Stimulated activated CD8-positive, alpha-beta memory T cell treated with anti-CD3 and anti-CD28 coated beads, Interleukin-4, amount 100 ng/mL, for 1 hour (primary cell): Measurements from ENCODE around the gene MAML3.

Experiments
- DNase-seq, 2 donors: peaks; one replicate each; pipeline ENCODE4 v3.0.0-alpha.2; 2020; ENCODE audit warnings: low read depth in 2 of 2, low spot score in 1 of 2

Gene MAML3

DNA sequence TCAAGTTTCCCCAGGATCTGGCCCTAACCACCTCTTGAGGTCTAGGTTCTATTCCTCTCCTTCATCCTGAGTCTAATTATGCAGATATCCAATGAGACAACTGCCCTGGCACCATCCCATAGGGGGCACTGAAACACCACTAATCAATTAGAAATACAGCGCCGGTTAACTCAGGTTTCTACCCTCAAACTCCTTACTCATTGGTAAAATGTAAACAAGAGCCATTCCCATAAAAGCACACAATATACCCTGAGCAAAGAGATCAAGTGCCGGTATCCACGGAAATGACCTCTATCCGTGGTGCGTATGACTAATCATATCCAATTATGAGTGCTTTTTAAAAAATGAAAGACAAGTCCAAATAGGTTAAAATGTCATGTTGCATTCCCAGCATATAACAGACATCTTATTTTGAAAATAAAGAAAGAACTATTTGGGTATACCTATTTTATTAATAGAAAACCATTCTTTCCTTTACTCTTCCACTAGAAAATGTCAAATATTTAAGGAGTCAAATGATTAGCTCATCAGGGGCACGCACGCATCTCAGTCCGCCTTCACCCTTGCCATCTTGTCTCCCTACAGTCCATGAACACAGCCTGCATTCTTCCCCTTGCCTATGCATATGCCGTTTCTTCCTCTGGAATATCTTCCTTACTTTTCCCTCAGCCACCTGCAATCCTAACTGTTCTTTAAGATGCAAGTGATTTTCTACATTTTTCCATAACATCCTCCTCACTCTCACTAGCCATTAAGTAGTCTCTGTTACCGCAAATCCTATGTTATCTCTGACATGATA, 141.1 kb downstream of the MAML3 start:
- DNase-seq: peak; percentile 23 to 30

DNA sequence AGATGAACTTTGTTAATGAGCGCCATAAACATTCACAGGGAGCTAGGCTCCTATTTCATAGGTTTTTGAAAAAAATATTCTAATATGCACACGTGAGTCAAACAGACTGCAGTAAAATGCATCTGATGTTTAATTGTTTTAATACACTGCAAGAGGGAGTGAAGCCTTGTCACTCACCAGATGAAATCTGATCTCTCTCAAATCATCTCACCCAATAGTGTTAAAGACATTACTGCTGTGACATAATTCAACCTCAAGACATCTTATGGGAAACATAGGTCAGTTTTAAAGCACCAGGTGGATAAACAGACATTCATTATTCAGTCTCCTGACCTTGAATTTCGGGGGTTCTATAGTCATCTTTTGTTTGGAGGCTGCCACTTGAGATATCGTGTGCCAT, 148.3 kb downstream of the MAML3 start:
- DNase-seq: no peak

DNA sequence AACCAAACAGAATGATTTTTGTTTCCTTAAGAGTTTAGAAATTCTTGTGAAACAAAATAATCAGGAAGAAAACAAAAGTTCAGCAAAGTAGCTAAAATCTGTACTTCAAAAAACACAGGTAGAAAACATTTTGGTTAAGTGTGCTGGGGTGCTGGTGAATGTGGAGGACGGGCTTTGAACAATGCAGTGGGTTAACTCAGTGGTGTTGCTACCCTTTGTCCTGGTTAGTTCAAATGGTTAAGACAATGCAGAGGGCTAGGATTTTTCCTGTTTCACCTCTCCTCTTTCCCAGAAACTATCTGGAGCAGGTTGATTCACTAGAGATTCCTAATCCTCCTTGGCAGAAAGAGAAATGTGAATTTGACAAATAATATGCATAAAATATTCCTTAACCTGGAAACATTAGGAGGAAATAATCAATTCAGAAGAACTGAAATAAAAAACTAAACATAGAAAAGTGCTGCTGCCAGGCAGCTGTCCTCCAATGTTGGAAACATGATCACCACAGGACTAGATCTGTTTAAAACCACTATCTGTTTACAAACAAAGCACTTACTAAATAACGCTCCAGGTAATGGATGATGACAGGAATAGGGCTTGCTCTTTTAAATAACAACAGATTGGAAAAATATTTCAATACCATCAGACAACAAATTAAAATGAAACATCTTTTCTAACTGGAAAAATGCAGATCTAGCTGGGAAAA, 148.9 kb downstream of the MAML3 start:
- no peak for DNase-seq

GRCh38 chr4:140004549-140004895, 149.5 kb downstream of the MAML3 start:
- no peak for DNase-seq

DNA sequence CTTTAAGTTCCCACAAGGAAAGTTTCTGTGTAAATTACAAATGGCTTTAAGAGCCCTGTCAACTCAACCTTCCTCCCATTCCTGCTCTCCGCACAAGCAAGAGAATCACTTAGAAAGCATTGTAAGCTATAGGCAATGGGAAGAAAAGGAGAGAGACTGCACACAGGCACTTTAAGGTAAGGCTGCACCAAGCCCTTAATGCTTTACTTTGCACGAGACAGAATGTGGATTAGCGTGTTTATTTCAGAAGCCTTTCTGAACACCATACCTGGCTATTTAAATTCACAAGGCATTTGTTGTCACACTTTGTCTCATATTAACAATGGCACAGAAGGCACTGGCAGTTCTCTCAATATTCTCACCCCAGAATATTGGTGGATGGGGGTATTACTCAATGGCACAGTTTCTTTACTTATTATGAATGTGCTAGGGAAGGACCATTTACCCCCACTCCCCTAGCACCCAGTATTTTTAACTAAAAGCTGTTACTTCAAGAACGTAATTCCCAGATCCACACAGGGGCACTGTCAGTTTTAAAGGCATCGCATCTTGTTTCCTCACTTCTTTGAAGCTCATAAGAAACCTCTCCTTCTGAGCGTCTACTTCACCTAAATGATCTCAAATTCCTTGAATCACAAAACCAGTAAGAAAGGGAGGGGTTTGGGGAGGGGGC, 150.0 kb downstream of the MAML3 start:
- no peak for DNase-seq

DNA sequence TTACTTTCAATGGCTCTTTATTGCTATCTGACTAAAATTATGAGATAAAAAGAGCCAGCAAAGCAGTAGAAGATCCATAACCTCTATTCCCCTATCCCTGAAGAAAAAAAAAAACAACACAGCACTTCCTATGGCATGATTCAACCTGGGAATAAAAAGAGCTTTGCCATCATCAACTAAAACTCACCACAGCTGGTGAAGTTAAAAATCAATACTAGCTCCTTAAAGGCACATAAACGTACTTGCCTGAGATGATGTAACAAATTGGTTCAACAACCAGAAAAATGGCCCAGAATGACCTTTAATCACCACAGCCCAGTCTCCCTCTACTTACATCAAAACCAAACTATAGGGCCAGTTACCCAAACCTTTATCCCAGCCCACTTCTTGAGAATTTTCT, 153.8 kb downstream of the MAML3 start:
- DNase-seq: no peak

DNA sequence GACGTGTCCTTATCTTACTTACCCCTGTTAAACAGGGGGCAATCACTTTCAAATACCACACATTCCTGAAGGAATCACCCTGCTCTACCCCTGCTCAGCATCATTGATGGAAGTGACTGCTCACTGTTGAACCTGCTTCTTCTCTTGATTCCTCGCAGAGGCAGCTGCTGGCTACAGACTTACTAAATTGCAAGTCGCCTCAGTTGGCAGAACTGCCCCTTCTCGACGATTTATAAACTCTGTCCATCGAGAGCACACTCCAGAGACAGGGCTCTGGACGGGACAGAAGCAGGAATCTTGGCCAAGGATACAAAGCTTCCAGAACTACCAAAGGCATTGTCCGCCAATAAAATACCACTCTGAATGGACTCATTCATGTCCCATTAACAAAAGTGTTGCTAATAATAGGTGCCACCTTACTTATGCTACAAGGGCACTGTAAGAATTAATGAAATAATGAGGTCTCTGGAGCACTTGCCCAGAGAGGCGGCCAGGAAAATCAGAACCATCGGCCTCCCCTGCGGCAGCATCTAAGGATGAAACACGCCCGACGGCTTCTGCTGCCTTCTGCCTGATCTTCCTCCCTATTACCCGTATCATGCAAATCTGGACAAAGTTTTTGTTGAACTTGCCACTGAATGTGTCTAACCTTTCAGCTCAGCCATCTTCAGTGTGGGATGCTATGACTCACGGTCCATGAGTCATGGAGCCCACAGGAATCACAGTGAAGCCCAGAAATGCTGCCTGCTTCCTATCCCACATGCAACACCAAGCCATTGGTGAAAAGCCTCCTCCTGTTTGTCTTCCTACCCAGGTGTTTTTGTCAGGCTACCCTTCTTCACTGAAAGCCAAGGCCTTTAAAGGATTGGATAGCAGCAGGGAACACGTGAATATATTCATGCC, 164.9 kb downstream of the MAML3 start:
- DNase-seq: no peak

GRCh38 chr4:139987502-139987850, 166.5 kb downstream of the MAML3 start:
- no peak for DNase-seq

GRCh38 chr4:139986689-139987501, 167.1 kb downstream of the MAML3 start:
- DNase-seq: no peak

DNA sequence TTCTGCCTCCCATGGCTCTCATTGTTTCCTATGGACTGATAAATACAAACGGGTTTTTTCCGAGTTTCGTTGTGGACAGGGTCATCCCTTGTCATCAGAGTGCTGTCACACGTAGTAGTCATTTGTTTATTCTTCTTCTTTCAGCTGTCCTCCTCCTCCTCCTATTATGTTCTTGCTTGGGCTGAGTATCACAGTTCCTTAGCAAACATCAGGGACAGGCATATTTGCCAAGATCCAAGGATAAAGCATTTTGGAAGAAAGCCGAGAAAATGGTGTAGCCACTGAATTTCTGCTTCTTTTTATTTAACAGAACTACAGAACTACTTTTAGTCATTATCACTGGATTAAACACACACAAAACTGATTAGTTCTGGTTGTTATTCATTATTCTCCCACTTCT, 167.9 kb downstream of the MAML3 start:
- no peak for DNase-seq

- no peak for DNase-seq
Observed at GRCh38 chr4:139985401-139985800, 168.6 kb downstream of the MAML3 start.

DNA sequence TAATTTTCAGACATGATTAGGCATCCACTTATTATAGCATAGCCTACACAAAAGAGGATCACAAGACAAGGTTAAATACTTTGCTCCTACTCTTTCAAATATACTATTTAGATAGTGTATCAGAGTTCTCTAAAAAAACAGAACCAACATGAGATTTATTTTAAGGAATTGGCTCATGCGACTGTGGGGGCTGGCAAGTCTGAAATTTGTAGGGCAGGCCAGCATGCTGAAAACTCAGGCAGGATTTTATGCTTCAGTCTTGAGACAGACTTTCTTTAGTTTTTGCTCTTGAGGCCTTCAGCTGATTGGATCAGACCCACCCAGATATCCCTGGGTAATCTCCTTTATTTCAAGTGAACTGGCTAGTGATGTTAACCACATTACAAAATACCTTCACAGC, 169.5 kb downstream of the MAML3 start:
- DNase-seq: no peak

GRCh38 chr4:139978692-139979091, 175.3 kb downstream of the MAML3 start:
- DNase-seq: no peak

DNA sequence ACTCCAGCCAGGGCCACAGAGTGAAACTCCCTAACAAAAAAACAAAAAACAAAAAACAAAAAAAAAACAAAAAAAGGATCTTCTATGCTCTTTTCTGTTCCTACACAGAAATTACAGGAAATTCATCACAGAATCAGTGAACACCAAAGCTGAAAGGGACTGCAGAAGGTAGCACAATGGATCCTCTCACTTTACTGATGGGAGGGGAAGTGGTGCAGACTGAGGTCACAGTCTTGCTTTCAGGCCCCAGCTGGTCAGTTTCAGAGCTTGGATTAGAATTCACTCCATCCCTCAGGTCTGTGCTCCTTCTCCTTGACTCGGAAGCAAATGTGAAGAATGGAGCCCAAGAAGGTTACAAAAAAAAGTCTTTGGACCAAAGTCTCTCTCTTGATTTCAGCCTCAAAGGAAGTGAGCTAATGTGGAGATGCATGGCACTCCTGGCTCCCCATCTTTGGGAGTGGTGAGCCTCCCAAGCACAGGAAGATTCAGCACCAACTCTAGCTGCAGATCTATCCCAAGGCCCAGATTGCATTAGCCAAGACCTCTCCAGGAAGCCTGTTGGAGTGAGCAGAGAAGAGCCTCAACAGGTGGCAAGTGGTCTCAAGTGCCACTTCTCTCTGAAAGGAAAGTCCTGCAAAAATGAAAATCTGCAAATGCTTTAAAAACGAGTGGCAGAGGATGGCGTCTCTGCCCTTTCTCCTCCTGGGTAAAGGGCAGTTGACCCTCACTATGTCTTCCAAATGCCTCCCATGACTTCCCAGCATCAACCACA, 176.0 kb downstream of the MAML3 start:
- no peak for DNase-seq

- DNase-seq: no peak
Observed at GRCh38 chr4:139975830-139976272, 178.1 kb downstream of the MAML3 start.

GRCh38 chr4:139973616-139974015, 180.4 kb downstream of the MAML3 start:
- no peak for DNase-seq

DNA sequence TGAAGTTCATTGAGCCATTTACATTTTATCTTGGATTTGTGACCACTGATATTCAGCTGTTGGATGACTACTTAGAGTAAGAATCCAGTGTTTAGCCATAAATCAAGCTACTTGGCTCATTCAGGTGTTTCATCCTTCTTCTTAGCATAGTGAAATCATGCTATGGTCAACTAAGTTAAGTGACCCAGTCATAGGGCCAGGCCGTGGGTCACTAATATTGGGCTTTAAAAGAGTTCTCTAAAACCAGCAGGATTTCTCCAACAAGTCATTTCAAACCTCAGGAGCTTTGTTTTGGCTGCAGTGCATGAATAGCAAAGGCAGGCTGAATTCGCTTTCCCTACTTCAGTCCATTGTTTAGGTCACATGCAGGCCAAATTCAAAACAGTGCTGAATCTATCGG, 181.0 kb downstream of the MAML3 start:
- no peak for DNase-seq

GRCh38 chr4:139972305-139972704, 181.7 kb downstream of the MAML3 start:
- no peak for DNase-seq

DNA sequence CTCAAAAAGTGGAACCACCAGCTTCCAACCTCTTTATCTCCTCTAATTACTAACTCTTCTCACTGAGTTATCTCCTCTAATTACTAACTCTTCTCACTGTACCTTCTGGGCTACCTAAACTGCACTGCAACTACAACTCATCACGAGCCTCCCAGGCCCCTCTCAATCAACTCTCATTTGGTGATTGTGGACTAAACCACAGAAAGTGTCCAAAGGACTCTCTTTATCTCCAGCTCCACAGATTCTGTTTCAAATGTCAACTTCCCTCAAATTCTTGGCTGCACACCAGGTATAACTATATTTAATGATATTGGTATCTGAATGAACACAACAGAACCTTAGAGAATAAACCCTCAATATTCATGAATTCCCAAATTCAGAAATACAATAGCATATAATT, 182.9 kb downstream of the MAML3 start:
- DNase-seq: no peak
